Tibial nerve (tissue), 4 donors: Measurements from ENCODE around the gene C13orf46.

Experiments
- CTCF ChIP-seq, 5 experiments: fragments of 200-600 bp in 3 of 5; fragments of 450-650 bp in 2 of 5; sonication (generic) in 3 of 5; IDR thresholded peaks; one replicate each; pipeline ENCODE4 v1.5.1; 2016 to 2019; ENCODE audit warnings: antibody characterized with exemption in 5 of 5, mild to moderate bottlenecking in 3 of 5, moderate library complexity in 2 of 5
- EP300 ChIP-seq, 2 donors: sonication (generic); formaldehyde crosslinking; IDR thresholded peaks; one replicate each; pipeline ENCODE4 v1.6.1; 2017; ENCODE audit warnings: antibody characterized with exemption in 2 of 2, mild to moderate bottlenecking in 1 of 2
- POLR2A ChIP-seq, 2 donors: fragments of 450-650 bp; IDR thresholded peaks; one replicate each; pipeline ENCODE4 v1.6.1; 2017; ENCODE audit warnings: antibody characterized with exemption in 2 of 2, mild to moderate bottlenecking in 2 of 2, moderate library complexity in 2 of 2

- TF ChIP-seq CTCF (IDR thresholded peaks at IDR 0.05) (no peak), POLR2A (IDR thresholded peaks at IDR 0.05) (no peak), EP300 (IDR thresholded peaks at IDR 0.05) (no peak)
These were observed 36.8 kb downstream of the C13orf46 start for GRCh38 chr13:113937073-113937472.
